D721Med (cell line): ENCODE results near the gene PARM1.

Experiments used
- DNase-seq: peaks from one replicate; pipeline ENCODE4 v3.0.0; 2011; ENCODE audit warnings: low spot score; ENCODE audit not compliant: insufficient read length
- FAIRE-seq: peaks from 2 replicates; lab custom pipeline; 2011; peaks lifted over from hg19 to GRCh38; lab: Jason Lieb, UNC
- TF ChIP-seq, protein P1 (sequence below): IDR thresholded peaks from 2 replicates; pipeline ENCODE4 v1.5.1; 2012; ENCODE audit warnings: mild to moderate bottlenecking, control low read depth; ENCODE audit not compliant: insufficient read depth; ENCODE audit errors: missing control alignments

PARM1 gene, protein sequence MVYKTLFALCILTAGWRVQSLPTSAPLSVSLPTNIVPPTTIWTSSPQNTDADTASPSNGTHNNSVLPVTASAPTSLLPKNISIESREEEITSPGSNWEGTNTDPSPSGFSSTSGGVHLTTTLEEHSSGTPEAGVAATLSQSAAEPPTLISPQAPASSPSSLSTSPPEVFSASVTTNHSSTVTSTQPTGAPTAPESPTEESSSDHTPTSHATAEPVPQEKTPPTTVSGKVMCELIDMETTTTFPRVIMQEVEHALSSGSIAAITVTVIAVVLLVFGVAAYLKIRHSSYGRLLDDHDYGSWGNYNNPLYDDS

DNA sequence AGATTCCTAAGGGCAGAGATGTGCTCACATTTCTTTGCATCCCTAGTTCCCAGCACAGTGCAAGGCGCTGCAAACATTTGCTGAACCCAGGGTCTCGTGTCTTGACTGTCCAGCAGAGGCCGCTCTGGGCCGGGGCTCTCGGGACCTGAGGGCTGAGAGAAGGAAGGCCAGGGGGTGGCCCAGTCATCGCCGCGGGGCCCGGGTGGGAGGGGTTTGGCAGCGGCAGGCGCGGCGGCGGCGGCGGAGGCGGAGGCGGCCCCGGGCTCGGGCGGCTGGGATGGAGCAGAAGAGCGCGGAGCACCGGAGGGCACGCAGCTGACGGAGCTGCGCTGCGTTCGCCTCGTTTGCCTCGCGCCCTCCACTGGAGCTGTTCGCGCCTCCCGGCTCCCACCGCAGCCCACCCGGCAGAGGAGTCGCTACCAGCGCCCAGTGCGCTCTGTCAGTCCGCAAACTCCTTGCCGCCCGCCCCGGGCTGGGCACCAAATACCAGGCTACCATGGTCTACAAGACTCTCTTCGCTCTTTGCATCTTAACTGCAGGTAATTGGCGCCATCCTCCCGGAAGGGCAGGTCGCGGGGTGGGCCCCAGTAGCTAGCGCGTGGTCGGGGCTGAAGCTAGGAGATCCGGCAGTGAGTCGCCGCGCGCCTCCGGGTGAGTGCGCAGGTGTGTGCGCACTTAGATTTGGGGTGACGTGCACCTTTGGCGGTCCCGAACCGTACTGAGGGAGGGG lies at the start of gene PARM1:
TSS of gene PARM1 (plus strand) at position 285 of the 730 bp plus-strand sequence. CDS start at position 497, 212 bp downstream.
- FAIRE-seq: no peak
- TF ChIP-seq, protein P1, sequence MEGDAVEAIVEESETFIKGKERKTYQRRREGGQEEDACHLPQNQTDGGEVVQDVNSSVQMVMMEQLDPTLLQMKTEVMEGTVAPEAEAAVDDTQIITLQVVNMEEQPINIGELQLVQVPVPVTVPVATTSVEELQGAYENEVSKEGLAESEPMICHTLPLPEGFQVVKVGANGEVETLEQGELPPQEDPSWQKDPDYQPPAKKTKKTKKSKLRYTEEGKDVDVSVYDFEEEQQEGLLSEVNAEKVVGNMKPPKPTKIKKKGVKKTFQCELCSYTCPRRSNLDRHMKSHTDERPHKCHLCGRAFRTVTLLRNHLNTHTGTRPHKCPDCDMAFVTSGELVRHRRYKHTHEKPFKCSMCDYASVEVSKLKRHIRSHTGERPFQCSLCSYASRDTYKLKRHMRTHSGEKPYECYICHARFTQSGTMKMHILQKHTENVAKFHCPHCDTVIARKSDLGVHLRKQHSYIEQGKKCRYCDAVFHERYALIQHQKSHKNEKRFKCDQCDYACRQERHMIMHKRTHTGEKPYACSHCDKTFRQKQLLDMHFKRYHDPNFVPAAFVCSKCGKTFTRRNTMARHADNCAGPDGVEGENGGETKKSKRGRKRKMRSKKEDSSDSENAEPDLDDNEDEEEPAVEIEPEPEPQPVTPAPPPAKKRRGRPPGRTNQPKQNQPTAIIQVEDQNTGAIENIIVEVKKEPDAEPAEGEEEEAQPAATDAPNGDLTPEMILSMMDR: peak; percentile 76

DNA sequence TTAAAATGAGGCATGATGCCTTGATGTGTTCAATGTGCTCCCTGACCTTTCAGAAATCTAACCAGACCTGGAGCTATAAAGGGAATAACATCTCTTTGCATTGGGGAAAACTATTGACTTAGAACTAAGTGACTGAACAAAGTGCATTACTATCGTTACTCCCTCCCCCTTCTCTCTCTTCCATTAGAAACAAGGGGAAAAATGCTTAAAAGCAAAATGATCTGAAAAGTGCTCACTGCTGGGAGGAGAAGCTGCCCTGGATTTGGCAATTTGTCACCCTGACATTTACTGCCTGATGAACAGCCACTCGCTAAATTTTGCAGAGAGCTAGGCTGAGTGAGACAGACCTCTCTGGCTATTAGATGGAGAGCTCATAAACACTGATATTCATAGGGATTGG lies 48.6 kb upstream of the PARM1 start:
- DNase-seq (no peak), FAIRE-seq (no peak)

More for the DNA sequence above, at the start of gene PARM1:
- peak; percentile 26 for DNase-seq

DNA sequence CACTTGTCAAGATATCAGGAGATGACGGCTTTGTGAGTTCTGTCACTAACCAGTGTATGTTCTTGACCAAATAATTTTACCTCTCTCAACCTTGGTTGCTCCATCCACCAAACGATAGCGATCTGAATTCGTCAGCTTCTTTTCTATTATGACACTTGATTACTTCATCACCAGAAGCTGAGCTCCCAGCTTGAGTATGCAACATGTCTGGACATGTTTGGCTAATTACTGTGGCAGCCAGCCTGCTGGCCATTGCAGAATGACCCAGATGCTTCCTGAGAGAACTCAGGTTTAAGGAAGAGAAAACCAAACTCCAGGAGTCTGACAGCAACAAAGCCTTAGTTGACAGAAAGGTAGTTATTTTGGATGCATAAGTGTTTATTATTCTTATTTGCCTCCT lies 46.4 kb upstream of the PARM1 start:
- TF ChIP-seq, protein P1: no peak
- no peak for FAIRE-seq
- DNase-seq: no peak

More for the DNA sequence above, 48.6 kb upstream of the PARM1 start:
- TF ChIP-seq, protein P1: no peak

DNA sequence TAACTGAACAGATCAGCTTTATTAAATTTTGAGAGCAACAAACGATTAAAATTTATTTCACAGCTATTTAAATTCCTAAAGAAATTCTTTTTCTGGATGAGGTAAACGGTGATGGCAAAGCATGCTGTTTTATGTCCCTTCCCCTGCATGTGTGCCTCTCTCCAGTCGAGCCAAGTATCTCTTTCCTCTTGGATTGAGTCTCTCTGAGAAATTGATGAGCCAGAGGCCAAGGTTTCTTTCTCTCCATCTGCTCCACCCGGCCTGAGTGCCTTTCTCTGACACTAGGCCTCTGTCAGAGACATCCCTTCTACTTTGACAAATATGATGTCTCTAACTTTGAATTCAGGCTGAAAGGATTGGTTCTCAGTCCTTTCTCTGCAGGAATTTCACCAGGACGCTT lies 42.6 kb upstream of the PARM1 start:
- TF ChIP-seq, protein P1: no peak
- FAIRE-seq (no peak), DNase-seq (no peak)

DNA sequence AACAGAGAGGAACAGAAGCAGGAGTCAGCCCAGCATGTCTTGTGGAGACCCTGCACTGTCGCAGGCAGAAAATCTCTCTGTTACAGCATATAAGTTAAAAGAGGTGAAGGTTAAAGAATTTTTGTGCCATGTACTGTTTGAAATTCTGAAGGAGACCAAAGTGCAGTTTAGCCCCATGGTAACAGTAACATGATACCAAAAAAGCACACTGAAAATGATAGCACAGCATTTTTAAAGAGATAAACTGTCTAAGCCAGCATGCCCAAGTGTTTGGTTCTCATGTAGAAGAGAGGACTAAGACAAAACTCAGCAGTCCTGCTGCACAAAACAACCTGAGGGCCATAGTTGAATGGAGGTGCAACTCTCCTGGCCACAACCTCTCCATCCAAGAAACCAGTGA lies 41.9 kb upstream of the PARM1 start:
- TF ChIP-seq, protein P1: no peak
- FAIRE-seq (no peak), DNase-seq (no peak)

DNA sequence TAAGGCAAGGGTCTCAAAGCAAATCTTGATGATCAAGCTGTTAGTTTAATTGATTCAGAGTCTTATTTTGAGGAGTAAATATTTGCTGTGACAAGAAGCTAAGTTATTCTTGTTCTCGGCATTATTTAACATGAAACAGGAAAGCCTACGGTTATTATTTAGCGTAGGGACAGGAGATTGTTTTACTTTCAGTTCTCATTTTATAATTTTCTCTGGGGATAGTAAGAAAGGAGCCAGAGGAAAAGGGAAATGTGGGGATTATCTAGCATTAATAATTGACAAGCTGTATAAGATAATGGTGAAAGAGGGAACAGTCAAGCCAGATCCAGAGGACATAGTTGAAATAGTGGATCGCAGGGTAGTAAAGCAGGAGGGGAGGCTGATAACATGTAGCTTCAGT lies 39.7 kb upstream of the PARM1 start:
- FAIRE-seq: no peak
- TF ChIP-seq, protein P1: no peak
- no peak for DNase-seq
